HG03342 (cell line): ENCODE data around the gene FNDC8.
"Not testable (repeated sequence)": the region's sequence is repeated elsewhere in the genome, so short reads cannot be mapped to it uniquely, and the experiment has no call there.

Experiments used
- ATAC-seq: cut with Tn5 transposase; IDR thresholded peaks from one replicate; pipeline ENCODE4 v1.9.1; 2021; ENCODE audit warnings: mild to moderate bottlenecking, moderate library complexity; ENCODE audit not compliant: unreplicated experiment

The FNDC8 gene

GRCh38 chr17:35094902-35095301 lies 26.5 kb upstream of the FNDC8 start:
- no peak for ATAC-seq

- no peak for ATAC-seq
Observed at GRCh38 chr17:35095741-35096140, 25.7 kb upstream of the FNDC8 start.

- ATAC-seq = no peak
Observed at GRCh38 chr17:35097776-35098175, 23.6 kb upstream of the FNDC8 start.

GRCh38 chr17:35099908-35100307 lies 21.5 kb upstream of the FNDC8 start:
- ATAC-seq = no peak

GRCh38 chr17:35101036-35101435 lies 20.4 kb upstream of the FNDC8 start:
- ATAC-seq = no peak

- ATAC-seq = no peak
Observed at GRCh38 chr17:35101725-35102124, 19.7 kb upstream of the FNDC8 start.

GRCh38 chr17:35103271-35103670 lies 18.1 kb upstream of the FNDC8 start:
- ATAC-seq = no peak

GRCh38 chr17:35104844-35105450 lies 16.5 kb upstream of the FNDC8 start:
- ATAC-seq = no peak

GRCh38 chr17:35110791-35111190 lies 10.6 kb upstream of the FNDC8 start:
- ATAC-seq = not testable (repeated sequence)

GRCh38 chr17:35116845-35117244 lies 4.6 kb upstream of the FNDC8 start:
- ATAC-seq = no peak

- no peak for ATAC-seq
Observed at GRCh38 chr17:35117984-35118383, 3.4 kb upstream of the FNDC8 start.

GRCh38 chr17:35119370-35120165 lies 1.8 kb upstream of the FNDC8 start, which contains the start of gene RAD51D:
Gene RAD51D, minus strand, starts transcription at chr17:35119860. Its CDS starts 247 bp downstream, at chr17:35119613.
- peak; percentile 81 for ATAC-seq

GRCh38 chr17:35127751-35128514 lies 6.5 kb downstream of the FNDC8 start:
- ATAC-seq = no peak

- ATAC-seq = no peak
Observed at GRCh38 chr17:35129154-35129972, 7.9 kb downstream of the FNDC8 start.

- no peak for ATAC-seq
Observed at GRCh38 chr17:35129973-35130351, 8.5 kb downstream of the FNDC8 start.

- ATAC-seq = no peak
Observed at GRCh38 chr17:35130392-35130791, 9.0 kb downstream of the FNDC8 start.

GRCh38 chr17:35132099-35132498 lies 10.7 kb downstream of the FNDC8 start:
- ATAC-seq = no peak

- ATAC-seq = no peak
Observed at GRCh38 chr17:35132816-35133550, 11.6 kb downstream of the FNDC8 start.

- no peak for ATAC-seq
Observed at GRCh38 chr17:35135322-35135721, 13.9 kb downstream of the FNDC8 start.

GRCh38 chr17:35138218-35138617 lies 16.8 kb downstream of the FNDC8 start:
- ATAC-seq = no peak
